ENCODE measurements around the gene NFE2L3. TPM values are rescaled to one million over a fixed set of nuclear protein-coding genes. Genes with fewer than 3 reads are reported as not detected.
"Not testable (repeated sequence)": the region's sequence is repeated elsewhere in the genome, so short reads cannot be mapped to it uniquely, and the experiment has no call there.

The NFE2L3 gene
- total RNA-seq, 3 donors from 2014 or later, result 2.2 to 5.8 (median 4.9) TPM

DNA sequence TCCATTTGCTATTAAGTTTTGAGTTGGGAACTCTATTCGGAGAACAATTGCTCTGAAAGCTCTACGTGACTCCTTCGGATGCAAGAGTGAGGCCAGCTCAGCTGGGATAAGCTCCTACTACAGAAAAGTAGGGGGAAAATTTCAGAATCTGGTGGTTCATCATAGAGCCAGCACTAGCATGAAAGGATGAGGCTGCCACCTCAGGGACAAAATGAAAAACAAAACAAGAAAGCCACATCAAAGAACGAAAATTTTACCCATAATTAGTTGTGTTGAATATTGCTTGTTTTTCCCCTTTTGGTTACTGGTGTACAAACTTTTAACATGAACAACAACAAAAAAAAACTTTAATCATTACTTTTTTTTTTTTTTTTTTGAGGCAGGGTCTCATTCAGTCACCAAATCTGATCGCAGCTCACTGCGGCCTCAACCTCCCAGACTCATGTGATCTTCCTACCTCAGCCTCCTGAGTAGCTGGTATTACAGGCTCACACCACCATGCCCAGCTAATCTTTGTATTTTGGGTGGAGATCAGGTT is 39.7 kb upstream of the NFE2L3 start:
- H3K9me3 ChIP-seq, result no peaks in the 10 kb centered on the region
- DNase-seq (ENCODE audit: low spot score in 2 of 2), result no peak
- no peaks in the 10 kb centered on the region for H3K27me3 ChIP-seq
- intact Hi-C loops (cut with DNase I; ENCODE audit: low total_unique reads), result no loop called here
- no peaks in the 10 kb centered on the region for H3K4me1 ChIP-seq
- no peak for TF ChIP-seq POLR2A (IDR thresholded peaks at IDR 0.05)
- TF ChIP-seq POLR2AphosphoS5 (IDR thresholded peaks at IDR 0.05), result no peak
- TF ChIP-seq, protein P1, sequence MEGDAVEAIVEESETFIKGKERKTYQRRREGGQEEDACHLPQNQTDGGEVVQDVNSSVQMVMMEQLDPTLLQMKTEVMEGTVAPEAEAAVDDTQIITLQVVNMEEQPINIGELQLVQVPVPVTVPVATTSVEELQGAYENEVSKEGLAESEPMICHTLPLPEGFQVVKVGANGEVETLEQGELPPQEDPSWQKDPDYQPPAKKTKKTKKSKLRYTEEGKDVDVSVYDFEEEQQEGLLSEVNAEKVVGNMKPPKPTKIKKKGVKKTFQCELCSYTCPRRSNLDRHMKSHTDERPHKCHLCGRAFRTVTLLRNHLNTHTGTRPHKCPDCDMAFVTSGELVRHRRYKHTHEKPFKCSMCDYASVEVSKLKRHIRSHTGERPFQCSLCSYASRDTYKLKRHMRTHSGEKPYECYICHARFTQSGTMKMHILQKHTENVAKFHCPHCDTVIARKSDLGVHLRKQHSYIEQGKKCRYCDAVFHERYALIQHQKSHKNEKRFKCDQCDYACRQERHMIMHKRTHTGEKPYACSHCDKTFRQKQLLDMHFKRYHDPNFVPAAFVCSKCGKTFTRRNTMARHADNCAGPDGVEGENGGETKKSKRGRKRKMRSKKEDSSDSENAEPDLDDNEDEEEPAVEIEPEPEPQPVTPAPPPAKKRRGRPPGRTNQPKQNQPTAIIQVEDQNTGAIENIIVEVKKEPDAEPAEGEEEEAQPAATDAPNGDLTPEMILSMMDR (IDR thresholded peaks at IDR 0.05), result no peak
- no peak overlapping the region for H3K4me3 ChIP-seq
- H3K27ac ChIP-seq, result no peak overlapping the region
- no peaks in the 10 kb centered on the region for H3K36me3 ChIP-seq

DNA sequence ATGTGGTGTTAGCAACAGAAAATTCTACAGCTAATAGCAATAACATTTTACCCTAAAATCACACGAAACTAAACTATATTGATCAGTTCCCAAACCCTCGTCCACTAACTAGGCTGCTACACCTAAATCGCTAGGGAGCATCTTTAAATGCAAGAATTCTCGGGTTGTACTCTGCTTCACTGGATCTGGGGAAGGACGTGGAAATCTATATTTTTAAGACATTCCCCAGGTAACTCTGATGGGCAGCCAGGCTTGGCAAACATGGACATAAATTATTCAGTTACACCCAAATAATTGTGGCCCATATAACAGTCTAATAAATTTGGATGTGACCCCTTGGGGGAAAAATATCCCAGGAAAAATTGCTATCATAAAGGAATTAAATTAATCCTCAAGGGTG is 36.3 kb upstream of the NFE2L3 start:
- Histone ChIP-seq H3K27ac (no peak overlapping the region), H3K4me3 (no peak overlapping the region), H3K9me3 (no peaks in the 10 kb centered on the region), H3K36me3 (no peaks in the 10 kb centered on the region), H3K4me1 (no peaks in the 10 kb centered on the region), H3K27me3 (no peaks in the 10 kb centered on the region)
- TF ChIP-seq POLR2A (IDR thresholded peaks at IDR 0.05) (no peak), POLR2AphosphoS5 (IDR thresholded peaks at IDR 0.05) (no peak)
- TF ChIP-seq, protein P1 (IDR thresholded peaks at IDR 0.05), result no peak
- intact Hi-C loops (cut with DNase I; ENCODE audit: low total_unique reads), result no loop called here
- DNase-seq (ENCODE audit: low spot score in 2 of 2), result no peak

DNA sequence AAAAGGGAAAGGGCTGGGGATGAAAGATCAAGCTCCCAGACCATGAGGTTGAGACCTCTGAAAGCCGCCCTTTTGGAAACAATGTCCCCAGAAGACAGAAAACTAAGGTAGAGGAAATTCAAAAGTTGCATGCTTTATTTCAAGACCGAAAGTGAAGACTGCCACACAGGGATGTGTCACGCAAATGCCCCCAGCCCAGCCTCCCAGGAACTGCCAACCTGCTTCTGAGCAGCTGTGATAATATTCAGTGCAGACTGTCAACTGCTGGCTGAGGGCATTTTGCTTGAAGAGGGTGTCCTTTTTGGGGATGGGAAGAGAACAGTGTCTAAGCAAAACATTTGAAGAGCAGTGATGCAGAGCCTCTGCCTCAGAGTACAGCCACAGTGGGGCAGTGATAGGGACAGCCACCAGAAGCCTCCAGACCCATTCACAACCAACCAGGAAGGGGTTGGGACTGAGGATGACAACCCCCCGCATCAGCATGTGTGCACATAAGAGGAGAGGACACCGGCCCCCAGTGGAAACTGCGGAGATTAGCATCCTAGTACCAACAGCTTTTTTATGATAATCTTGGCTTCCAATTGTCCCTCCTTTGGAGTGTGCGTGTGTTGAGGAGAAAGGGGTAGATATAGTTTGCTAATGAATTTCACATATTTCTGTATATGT is 34.7 kb upstream of the NFE2L3 start:
- TF ChIP-seq POLR2AphosphoS5 (IDR thresholded peaks at IDR 0.05) (no peak), POLR2A (IDR thresholded peaks at IDR 0.05) (no peak)
- TF ChIP-seq, protein P1 (IDR thresholded peaks at IDR 0.05), result no peak
- H3K4me1 ChIP-seq, result no peaks in the 10 kb centered on the region
- no peak for DNase-seq (ENCODE audit: low spot score in 2 of 2)
- H3K27me3 ChIP-seq, result no peaks in the 10 kb centered on the region
- no peak overlapping the region for H3K4me3 ChIP-seq
- H3K9me3 ChIP-seq, result no peaks in the 10 kb centered on the region
- intact Hi-C loops (cut with DNase I; ENCODE audit: low total_unique reads), result no loop called here
- no peak overlapping the region for H3K27ac ChIP-seq
- H3K36me3 ChIP-seq, result no peaks in the 10 kb centered on the region

DNA sequence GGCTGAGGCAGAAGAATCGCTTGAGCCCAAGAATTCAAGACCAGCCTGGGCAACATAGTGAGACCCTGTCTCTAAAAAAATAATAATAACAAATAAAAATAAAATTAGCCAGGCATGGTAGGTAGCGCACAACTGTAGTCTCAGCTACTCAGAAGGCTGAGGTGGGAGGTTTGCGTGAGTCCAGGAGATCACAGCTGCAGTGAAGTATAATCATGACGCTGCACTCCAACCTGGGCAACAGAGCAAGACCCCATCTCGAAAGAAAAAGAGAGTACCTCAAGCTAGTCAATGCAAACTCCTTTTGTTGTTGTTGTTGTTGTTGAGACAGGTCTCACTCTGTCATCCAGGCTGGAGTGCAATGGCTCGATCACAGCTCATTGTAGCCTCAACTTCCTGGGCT is 34.0 kb upstream of the NFE2L3 start:
- intact Hi-C loops (cut with DNase I; ENCODE audit: low total_unique reads), result no loop called here
- H3K27ac ChIP-seq, result no peak overlapping the region
- no peaks in the 10 kb centered on the region for H3K27me3 ChIP-seq
- DNase-seq (ENCODE audit: low spot score in 2 of 2), result no peak
- H3K36me3 ChIP-seq, result no peaks in the 10 kb centered on the region
- H3K9me3 ChIP-seq, result no peaks in the 10 kb centered on the region
- no peaks in the 10 kb centered on the region for H3K4me1 ChIP-seq
- TF ChIP-seq POLR2A (IDR thresholded peaks at IDR 0.05) (no peak), POLR2AphosphoS5 (IDR thresholded peaks at IDR 0.05) (no peak)
- TF ChIP-seq, protein P1 (IDR thresholded peaks at IDR 0.05), result no peak
- no peak overlapping the region for H3K4me3 ChIP-seq

DNA sequence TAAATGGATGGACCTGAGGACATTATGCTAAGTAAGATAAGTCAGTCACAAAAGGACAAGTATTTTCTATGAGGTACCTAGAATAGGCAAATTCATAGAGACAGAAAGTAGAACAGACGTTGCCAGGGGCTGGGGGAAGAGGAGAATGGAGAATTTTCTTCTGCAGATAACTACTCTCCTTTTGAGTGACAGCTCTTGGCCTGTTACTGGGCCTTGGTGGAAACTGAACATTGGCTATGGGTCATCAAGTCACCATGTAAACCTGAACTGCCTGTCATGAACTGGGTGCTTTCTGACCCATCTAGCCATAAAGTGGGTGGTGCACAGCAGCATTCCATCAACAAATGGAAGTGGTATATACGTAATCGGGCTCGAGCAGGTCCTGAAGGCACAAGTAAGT is 29.3 kb upstream of the NFE2L3 start:
- DNase-seq (ENCODE audit: low spot score in 2 of 2), result no peak
- intact Hi-C loops (cut with DNase I; ENCODE audit: low total_unique reads), result no loop called here
- Histone ChIP-seq H3K4me3 (no peak overlapping the region), H3K27ac (no peak overlapping the region), H3K36me3 (no peaks in the 10 kb centered on the region), H3K27me3 (no peaks in the 10 kb centered on the region), H3K4me1 (no peaks in the 10 kb centered on the region), H3K9me3 (no peaks in the 10 kb centered on the region)
- TF ChIP-seq, protein P1 (IDR thresholded peaks at IDR 0.05), result no peak
- TF ChIP-seq POLR2AphosphoS5 (IDR thresholded peaks at IDR 0.05) (no peak), POLR2A (IDR thresholded peaks at IDR 0.05) (no peak)

DNA sequence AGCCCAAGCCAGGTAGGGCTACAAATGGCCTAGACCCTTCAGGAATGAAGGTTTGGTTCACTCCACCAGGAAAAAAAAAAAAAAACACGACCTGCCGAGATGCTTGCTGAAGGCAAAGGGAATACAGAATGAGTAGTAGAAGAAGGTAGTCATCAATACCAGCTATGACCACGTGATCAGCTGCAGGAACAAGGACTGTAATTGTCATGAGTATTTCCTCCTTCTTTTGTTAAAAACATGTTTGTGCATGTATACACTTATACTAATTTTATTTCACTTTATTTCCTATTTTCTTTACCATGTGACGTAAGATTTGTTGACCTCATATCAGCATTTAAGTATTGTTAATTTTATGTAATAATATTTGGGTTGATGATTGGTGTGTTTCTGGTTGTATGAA is 27.2 kb upstream of the NFE2L3 start:
- H3K4me1 ChIP-seq; H3K27ac ChIP-seq; H3K36me3 ChIP-seq; H3K27me3 ChIP-seq; DNase-seq (ENCODE audit: low spot score in 2 of 2); H3K9me3 ChIP-seq; H3K4me3 ChIP-seq; intact Hi-C loops (cut with DNase I; ENCODE audit: low total_unique reads): not testable (repeated sequence)

Measured in breast epithelium (tissue), 4 donors.